ENCODE data around the gene CHCHD4. TPM values are rescaled to one million over a fixed set of nuclear protein-coding genes. Genes with fewer than 3 reads are reported as not detected.

Gene CHCHD4
- polyA plus RNA-seq, 2 of the 4 experiments (the other 2 are of a cell fraction): 37.3 to 48.8 TPM

- no peak for TF ChIP-seq BCL3 (IDR thresholded peaks at IDR 0.05)
Measured at GRCh38 chr3:14158370-14158769, 33.7 kb upstream of the CHCHD4 start (continued).

DNA sequence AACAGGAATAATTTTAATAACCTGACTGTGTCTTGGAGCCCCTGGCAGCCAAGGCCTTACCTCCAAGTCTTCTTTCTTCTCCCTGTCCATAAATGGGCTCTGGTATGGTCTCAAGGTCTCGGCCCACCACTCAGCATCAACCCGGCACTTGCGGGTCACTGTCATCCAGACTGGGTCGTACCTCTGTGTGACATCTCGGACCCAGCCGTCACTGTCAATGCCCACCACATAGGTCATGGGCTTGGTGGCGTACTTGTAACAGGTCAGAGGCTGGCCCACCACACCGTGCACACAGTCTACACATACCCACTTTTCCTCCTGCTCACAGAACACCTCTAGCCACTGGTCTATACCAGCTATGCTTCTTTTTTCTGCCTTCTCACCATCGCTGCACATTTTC, 33.3 kb upstream of the CHCHD4 start:
- H3K9me3 ChIP-seq: peaks cover 19% of the 10 kb centered on the region
- no peak for FAIRE-seq
- H3K27ac ChIP-seq: no peak overlapping the region
- H3K4me3 ChIP-seq: no peak overlapping the region
- POLR2A ChIA-PET: no interaction called here
- no peak overlapping the region for H3K4me2 ChIP-seq
- no peaks in the 10 kb centered on the region for H3K4me1 ChIP-seq
- ATAC-seq: no peak
- CTCF ChIA-PET: interaction anchor here (1.1 kb wide), 1 partner anchor 12 kb away, joined by 3 read pairs; no protein-coding TSS in a partner anchor
- no peak for DNase-seq (ENCODE audit: low read depth in 1 of 2, low spot score in 1 of 2)
- TF ChIP-seq, protein P1, sequence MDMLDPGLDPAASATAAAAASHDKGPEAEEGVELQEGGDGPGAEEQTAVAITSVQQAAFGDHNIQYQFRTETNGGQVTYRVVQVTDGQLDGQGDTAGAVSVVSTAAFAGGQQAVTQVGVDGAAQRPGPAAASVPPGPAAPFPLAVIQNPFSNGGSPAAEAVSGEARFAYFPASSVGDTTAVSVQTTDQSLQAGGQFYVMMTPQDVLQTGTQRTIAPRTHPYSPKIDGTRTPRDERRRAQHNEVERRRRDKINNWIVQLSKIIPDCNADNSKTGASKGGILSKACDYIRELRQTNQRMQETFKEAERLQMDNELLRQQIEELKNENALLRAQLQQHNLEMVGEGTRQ (IDR thresholded peaks at IDR 0.05): no peak
- TF ChIP-seq POLR2A (IDR thresholded peaks at IDR 0.05; ENCODE audit: low read length) (no peak), ZSCAN20 (CRISPR knock-in tag; IDR thresholded peaks at IDR 0.05) (no peak), CBX8 (IDR thresholded peaks at IDR 0.05) (no peak)
- 93% methylated on average over 9 of the region's 9 CpGs for WGBS (ENCODE audit: missing lambda C conversion rate)

DNA sequence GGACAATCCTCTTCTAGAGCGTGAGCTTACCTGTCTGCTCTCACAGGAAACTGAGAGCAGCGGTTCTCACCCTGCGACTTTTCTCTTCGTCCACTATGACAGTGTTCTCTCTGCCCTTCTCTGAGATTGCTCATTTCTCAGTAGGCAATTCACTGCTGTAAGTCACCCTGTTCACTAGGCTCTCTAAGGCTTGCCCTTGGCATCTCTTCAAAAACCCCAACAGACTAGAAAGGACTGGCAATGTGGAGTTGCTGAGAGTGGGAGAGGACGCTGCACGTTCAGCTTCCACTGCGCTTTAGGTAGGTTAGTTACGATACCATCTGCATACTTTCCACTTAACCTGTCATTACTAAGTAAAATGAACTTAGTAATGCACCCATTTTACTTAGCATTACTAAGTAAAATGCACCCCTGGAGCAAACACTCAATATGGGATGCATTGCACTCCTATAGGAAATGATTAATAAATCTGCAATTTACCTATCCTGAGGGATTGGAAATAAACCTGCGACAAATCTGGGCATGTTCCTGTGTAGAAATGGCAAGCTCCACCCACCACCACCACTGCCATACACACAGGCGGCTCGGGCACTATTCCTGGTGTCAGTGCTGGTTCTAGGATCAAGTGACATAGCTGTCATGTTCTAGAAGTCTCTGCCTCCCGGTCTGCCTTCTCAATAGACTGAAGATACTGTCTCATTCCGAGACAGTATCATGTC, 32.3 kb upstream of the CHCHD4 start:
- CTCF ChIA-PET: interaction anchor here (1.1 to 1.5 kb wide), 2 partner anchors 9 to 11 kb away, joined by 4 to 5 read pairs; no protein-coding TSS in a partner anchor
- POLR2A ChIA-PET: interaction anchor here (1.1 kb wide), 1 partner anchor 22 kb away, joined by 4 read pairs; the partner anchor contains the start of genes LSM3 and XPC
- Histone ChIP-seq H3K27ac (no peak overlapping the region), H3K4me3 (no peak overlapping the region), H3K4me2 (no peak overlapping the region), H3K4me1 (no peaks in the 10 kb centered on the region), H3K9me3 (peaks cover 12% of the 10 kb centered on the region)
- 92% methylated on average over 13 of the region's 13 CpGs for WGBS (ENCODE audit: missing lambda C conversion rate)
- FAIRE-seq (no peak), DNase-seq (ENCODE audit: low read depth in 1 of 2, low spot score in 1 of 2) (no peak), ATAC-seq (no peak)
- no peak for TF ChIP-seq HES2 (IDR thresholded peaks at IDR 0.05)
- TF ChIP-seq POLR2A (IDR thresholded peaks at IDR 0.05; ENCODE audit: low read length): no peak
- no peak for TF ChIP-seq SREBF2 (IDR thresholded peaks at IDR 0.05)
- TF ChIP-seq CHD4 (IDR thresholded peaks at IDR 0.05; ENCODE audit: borderline replicate concordance): no peak
- TF ChIP-seq PHF8 (IDR thresholded peaks at IDR 0.05; ENCODE audit: borderline replicate concordance, low read depth): no peak
- TF ChIP-seq HOXA7 (CRISPR knock-in tag; IDR thresholded peaks at IDR 0.05): no peak
- TF ChIP-seq ZNF302 (CRISPR knock-in tag; IDR thresholded peaks at IDR 0.05): no peak
- TF ChIP-seq HMGXB4 (CRISPR knock-in tag; IDR thresholded peaks at IDR 0.05; ENCODE audit: borderline replicate concordance): no peak
- TF ChIP-seq HEYL (CRISPR knock-in tag; IDR thresholded peaks at IDR 0.05): no peak
- TF ChIP-seq HOXB5 (CRISPR knock-in tag; IDR thresholded peaks at IDR 0.05): no peak
- no peak for TF ChIP-seq GATA3 (IDR thresholded peaks at IDR 0.05; ENCODE audit: borderline replicate concordance)
- TF ChIP-seq, protein P2, sequence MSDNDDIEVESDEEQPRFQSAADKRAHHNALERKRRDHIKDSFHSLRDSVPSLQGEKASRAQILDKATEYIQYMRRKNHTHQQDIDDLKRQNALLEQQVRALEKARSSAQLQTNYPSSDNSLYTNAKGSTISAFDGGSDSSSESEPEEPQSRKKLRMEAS (IDR thresholded peaks at IDR 0.05): no peak

GRCh38 chr3:14156201-14156600, 31.5 kb upstream of the CHCHD4 start:
- H3K4me1 ChIP-seq: no peaks in the 10 kb centered on the region
- POLR2A ChIA-PET: no interaction called here
- no peak overlapping the region for H3K4me2 ChIP-seq
- no peak for ATAC-seq
- H3K27ac ChIP-seq: no peak overlapping the region
- WGBS (ENCODE audit: missing lambda C conversion rate): 95% methylated on average over 7 of the region's 7 CpGs
- no peak for FAIRE-seq
- H3K4me3 ChIP-seq: no peak overlapping the region
- DNase-seq (ENCODE audit: low read depth in 1 of 2, low spot score in 1 of 2): no peak
- CTCF ChIA-PET: interaction anchor here (1.1 to 1.5 kb wide), 2 partner anchors 10 to 12 kb away, joined by 4 to 5 read pairs; no protein-coding TSS in a partner anchor
- H3K9me3 ChIP-seq: peaks cover 4% of the 10 kb centered on the region
- TF ChIP-seq, protein P3, sequence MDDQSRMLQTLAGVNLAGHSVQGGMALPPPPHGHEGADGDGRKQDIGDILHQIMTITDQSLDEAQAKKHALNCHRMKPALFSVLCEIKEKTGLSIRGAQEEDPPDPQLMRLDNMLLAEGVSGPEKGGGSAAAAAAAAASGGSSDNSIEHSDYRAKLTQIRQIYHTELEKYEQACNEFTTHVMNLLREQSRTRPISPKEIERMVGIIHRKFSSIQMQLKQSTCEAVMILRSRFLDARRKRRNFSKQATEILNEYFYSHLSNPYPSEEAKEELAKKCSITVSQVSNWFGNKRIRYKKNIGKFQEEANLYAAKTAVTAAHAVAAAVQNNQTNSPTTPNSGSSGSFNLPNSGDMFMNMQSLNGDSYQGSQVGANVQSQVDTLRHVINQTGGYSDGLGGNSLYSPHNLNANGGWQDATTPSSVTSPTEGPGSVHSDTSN (IDR thresholded peaks at IDR 0.05): no peak
- TF ChIP-seq CBX2 (IDR thresholded peaks at IDR 0.05; ENCODE audit: borderline replicate concordance, low read depth) (no peak), PHF8 (IDR thresholded peaks at IDR 0.05; ENCODE audit: borderline replicate concordance, low read depth) (no peak)
